Measurements from ENCODE around the gene UGT1A4.

Gene UGT1A4

DNA sequence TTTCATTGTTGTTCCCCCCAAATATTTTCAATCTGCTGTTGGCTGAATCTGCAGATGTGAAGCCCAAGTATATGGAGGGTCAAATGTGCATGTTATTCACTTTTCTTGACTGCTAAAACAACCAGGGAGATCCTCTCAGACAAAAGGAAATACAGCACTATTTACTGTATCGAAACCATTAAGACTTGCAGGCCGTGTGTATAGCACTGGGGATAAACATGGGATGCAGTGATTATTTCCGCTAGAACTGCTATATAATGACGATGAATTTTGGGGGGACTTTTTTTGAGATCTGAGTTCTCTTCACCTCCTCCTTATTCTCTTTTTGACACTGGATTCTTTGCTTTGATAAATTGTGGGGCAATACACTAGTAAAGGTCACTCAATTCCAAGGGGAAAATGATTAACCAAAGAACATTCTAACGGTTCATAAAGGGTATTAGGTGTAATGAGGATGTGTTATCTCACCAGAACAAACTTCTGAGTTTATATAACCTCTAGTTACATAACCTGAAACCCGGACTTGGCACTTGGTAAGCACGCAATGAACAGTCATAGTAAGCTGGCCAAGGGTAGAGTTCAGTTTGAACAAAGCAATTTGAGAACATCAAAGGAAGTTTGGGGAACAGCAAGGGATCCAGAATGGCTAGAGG, 38.0 kb downstream of the UGT1A4 start:
- no peak overlapping the region for H3K4me3 ChIP-seq (ENCODE audit: low read depth, low read length)
- TF ChIP-seq, protein P1, sequence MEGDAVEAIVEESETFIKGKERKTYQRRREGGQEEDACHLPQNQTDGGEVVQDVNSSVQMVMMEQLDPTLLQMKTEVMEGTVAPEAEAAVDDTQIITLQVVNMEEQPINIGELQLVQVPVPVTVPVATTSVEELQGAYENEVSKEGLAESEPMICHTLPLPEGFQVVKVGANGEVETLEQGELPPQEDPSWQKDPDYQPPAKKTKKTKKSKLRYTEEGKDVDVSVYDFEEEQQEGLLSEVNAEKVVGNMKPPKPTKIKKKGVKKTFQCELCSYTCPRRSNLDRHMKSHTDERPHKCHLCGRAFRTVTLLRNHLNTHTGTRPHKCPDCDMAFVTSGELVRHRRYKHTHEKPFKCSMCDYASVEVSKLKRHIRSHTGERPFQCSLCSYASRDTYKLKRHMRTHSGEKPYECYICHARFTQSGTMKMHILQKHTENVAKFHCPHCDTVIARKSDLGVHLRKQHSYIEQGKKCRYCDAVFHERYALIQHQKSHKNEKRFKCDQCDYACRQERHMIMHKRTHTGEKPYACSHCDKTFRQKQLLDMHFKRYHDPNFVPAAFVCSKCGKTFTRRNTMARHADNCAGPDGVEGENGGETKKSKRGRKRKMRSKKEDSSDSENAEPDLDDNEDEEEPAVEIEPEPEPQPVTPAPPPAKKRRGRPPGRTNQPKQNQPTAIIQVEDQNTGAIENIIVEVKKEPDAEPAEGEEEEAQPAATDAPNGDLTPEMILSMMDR (IDR thresholded peaks at IDR 0.05; ENCODE audit: low read depth, low read length): no peak

DNA sequence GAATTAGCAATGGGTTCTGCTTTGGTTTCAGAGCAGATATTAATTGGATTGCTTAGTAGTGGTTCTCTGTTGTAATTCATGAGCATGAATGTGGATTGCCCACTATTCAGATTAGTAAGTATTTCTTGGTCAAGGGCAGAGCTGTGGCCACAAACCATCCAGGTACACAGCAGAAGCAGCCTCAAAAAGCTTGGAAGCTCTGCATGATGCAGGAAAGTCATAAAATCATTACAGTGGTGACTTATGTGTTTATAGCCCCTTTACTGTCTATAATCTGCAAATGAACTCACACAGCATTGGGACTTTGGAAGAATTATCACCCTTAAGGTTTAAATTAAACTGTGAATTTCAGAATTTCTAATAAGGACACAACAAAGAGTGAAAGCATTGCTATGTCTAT, 39.6 kb downstream of the UGT1A4 start:
- H3K4me3 ChIP-seq (ENCODE audit: low read depth, low read length): no peak overlapping the region
- TF ChIP-seq, protein P1 (IDR thresholded peaks at IDR 0.05; ENCODE audit: low read depth, low read length): no peak

DNA sequence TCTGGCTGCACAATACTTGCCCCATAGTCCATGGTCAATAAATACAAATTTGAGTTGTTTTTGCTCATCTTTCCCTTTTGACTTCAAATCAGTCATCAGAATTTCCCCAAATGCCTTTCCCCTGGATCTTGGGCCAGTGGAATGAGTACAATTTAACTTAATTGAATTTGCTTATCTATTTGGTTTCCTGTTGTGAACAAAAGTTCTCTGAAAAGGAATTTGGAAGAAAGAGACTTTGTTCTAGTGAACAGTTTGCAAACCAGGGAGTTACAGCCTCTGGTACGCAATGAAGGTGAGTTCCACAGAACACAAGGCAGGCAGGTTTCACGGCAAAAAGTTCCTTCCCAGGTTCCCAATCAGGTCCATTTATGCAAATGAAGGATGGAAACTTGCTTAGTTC, 40.3 kb downstream of the UGT1A4 start:
- H3K4me3 ChIP-seq (ENCODE audit: low read depth, low read length): no peak overlapping the region
- TF ChIP-seq, protein P1 (IDR thresholded peaks at IDR 0.05; ENCODE audit: low read depth, low read length): no peak

DNA sequence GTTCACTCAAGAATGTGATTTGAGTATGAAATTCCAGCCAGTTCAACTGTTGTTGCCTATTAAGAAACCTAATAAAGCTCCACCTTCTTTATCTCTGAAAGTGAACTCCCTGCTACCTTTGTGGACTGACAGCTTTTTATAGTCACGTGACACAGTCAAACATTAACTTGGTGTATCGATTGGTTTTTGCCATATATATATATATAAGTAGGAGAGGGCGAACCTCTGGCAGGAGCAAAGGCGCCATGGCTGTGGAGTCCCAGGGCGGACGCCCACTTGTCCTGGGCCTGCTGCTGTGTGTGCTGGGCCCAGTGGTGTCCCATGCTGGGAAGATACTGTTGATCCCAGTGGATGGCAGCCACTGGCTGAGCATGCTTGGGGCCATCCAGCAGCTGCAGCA, 41.5 kb downstream of the UGT1A4 start, which contains the start of gene UGT1A1:
UGT1A1 (plus strand) TSS at position 228 of the 400 bp plus-strand sequence; CDS start at position 246, 18 bp downstream.
- TF ChIP-seq, protein P1 (IDR thresholded peaks at IDR 0.05; ENCODE audit: low read depth, low read length): no peak
- no peak within 1 kb of the TSS for H3K4me3 ChIP-seq (ENCODE audit: low read depth, low read length)

DNA sequence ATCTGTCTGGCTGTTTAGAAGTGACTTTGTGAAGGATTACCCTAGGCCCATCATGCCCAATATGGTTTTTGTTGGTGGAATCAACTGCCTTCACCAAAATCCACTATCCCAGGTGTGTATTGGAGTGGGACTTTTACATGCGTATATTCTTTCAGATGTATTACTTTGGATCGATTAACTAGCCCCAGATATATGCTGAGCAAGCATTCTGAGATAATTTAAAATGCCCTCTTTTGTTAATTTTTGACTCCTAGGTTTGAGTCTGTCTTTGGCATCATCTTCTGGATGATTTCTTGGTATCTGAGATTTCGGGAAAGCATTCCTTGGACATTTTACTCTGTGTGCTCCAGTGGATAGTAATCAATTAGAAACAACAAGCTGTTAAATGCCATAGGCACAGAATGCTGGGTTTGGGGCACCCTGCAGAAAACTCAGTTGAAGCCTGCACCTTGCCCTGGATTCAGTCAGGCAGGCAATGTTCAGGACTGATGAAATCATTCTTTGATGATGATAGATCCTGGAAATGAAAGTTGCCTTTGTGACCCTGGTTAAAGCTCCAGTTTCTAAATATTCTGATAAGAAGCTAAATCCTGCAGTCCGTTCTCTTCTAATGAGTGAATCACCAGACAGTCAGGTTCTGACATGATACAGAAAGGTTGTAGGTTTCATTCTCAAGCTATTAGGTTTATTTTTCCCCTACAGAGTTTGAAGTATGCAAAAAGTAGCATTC, 42.7 kb downstream of the UGT1A4 start:
- H3K4me3 ChIP-seq (ENCODE audit: low read depth, low read length): no peak overlapping the region
- TF ChIP-seq, protein P1 (IDR thresholded peaks at IDR 0.05; ENCODE audit: low read depth, low read length): no peak

DNA sequence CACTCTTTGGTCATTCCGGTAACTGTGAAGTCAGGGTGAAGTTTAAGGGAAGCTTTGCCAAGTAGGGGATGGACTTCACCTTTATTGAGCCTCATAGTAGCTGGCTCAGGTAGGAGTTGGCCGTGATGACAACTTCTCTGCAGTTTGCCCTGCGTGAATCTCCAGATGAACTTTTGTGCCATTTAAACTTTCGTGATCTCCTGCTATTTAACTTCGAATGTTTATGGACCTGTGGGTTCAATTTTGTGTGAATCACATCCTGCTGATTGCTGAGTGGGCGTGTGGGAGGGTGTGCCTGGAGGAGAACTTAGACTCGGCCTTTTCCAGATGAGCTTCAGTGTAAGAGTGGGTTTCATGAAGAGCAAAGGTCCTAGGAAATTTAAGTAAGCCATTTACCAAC, 45.7 kb downstream of the UGT1A4 start:
- TF ChIP-seq, protein P1 (IDR thresholded peaks at IDR 0.05; ENCODE audit: low read depth, low read length): no peak
- H3K4me3 ChIP-seq (ENCODE audit: low read depth, low read length): no peak overlapping the region

DNA sequence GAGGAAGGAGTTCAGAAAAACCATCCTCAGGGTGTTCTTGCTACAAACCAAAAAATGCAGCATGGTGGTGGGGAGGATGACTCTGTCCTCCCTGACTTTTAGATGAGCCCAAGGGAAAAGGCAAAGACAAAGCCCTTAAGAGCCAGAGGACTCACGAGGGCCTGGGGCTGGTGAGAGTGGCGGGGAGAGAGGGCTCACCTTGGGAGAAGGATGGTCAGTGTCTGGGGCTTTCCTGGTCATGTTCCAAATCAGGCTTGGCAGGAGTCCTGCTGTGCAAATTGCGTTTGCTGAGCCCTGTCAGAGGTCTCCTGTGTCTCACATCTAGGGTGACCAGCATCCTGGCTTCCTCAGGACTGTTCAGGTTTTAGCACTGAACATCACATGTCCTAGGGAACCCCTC, 46.2 kb downstream of the UGT1A4 start:
- TF ChIP-seq, protein P1 (IDR thresholded peaks at IDR 0.05; ENCODE audit: low read depth, low read length): no peak
- no peak overlapping the region for H3K4me3 ChIP-seq (ENCODE audit: low read depth, low read length)

Measured in WI38 (cell line).